Measurements from ENCODE around the gene KCTD11.
"Not testable (repeated sequence)": the region's sequence is repeated elsewhere in the genome, so short reads cannot be mapped to it uniquely, and the experiment has no call there.

The KCTD11 gene

GRCh38 chr17:7341842-7342241 is 10.1 kb upstream of the KCTD11 start:
- DNase-seq: no peak

GRCh38 chr17:7343250-7343649 is 8.7 kb upstream of the KCTD11 start:
- DNase-seq: no peak

GRCh38 chr17:7346761-7347614 is 5.0 kb upstream of the KCTD11 start:
- no peak for DNase-seq

GRCh38 chr17:7347630-7348477 is 4.1 kb upstream of the KCTD11 start:
- DNase-seq: no peak

- DNase-seq: no peak
Observed at GRCh38 chr17:7348478-7349242, 3.3 kb upstream of the KCTD11 start.

GRCh38 chr17:7352503-7352889 is 534 bp downstream of the KCTD11 start:
- DNase-seq: peak in 1 of 56 donors; percentile 49

GRCh38 chr17:7352910-7353635 is 1.1 kb downstream of the KCTD11 start:
- DNase-seq: no peak

- peak in 12 of 56 donors; percentile 10 to 68 (median 21) for DNase-seq
Observed at GRCh38 chr17:7354262-7354843, 2.4 kb downstream of the KCTD11 start.

- DNase-seq: peak in 49 of 56 donors; percentile 18 to 97 (median 62)
Observed at GRCh38 chr17:7355053-7355452, 3.1 kb downstream of the KCTD11 start, which contains the start of gene TMEM95. Gene TMEM95 (plus strand): TSS chr17:7355156. CDS start chr17:7355205, 49 bp downstream.

- DNase-seq: peak in 1 of 56 donors; percentile 37
Observed at GRCh38 chr17:7355573-7355972, 3.6 kb downstream of the KCTD11 start.

- peak in 42 of 56 donors; percentile 5 to 77 (median 47) for DNase-seq
Observed at GRCh38 chr17:7356072-7356549, 4.1 kb downstream of the KCTD11 start.

GRCh38 chr17:7356756-7357155 is 4.8 kb downstream of the KCTD11 start:
- DNase-seq: no peak

GRCh38 chr17:7357381-7357780 is 5.4 kb downstream of the KCTD11 start:
- DNase-seq: no peak

GRCh38 chr17:7361906-7362305 is 9.9 kb downstream of the KCTD11 start:
- no peak for DNase-seq

- no peak for DNase-seq
Observed at GRCh38 chr17:7363311-7363710, 11.3 kb downstream of the KCTD11 start.

GRCh38 chr17:7365963-7366362 is 14.0 kb downstream of the KCTD11 start:
- DNase-seq: not testable (repeated sequence)

- DNase-seq: no peak
Observed at GRCh38 chr17:7367083-7367482, 15.1 kb downstream of the KCTD11 start.

- DNase-seq: no peak
Observed at GRCh38 chr17:7367918-7368598, 16.1 kb downstream of the KCTD11 start.

GRCh38 chr17:7368599-7368994 is 16.6 kb downstream of the KCTD11 start:
- not testable (repeated sequence) for DNase-seq

GRCh38 chr17:7369825-7370224 is 17.9 kb downstream of the KCTD11 start:
- no peak for DNase-seq

Measured in amygdala (tissue), 56 donors.